H9 (cell line): ENCODE data around the gene SEMA6A. TPM values are rescaled to one million over a fixed set of nuclear protein-coding genes. Genes with fewer than 3 reads are reported as not detected.

Experiments used
- DNase-seq: peaks from one replicate; pipeline ENCODE4 v3.0.0-alpha.2; 2017
- H2AFZ ChIP-seq: one replicate; pipeline ENCODE4 v1.6.1; 2013; ENCODE audit warnings: mild to moderate bottlenecking, low read length, control low read depth, moderate library complexity
- H2AK5ac ChIP-seq: 2 replicates; pipeline ENCODE4 v1.6.1; 2013; ENCODE audit warnings: low read length, control low read depth, mixed read lengths; ENCODE audit not compliant: insufficient read length
- H2BK120ac ChIP-seq: one replicate; pipeline ENCODE4 v1.6.1; 2013; ENCODE audit warnings: low read depth, mild to moderate bottlenecking, low read length, control low read depth, inconsistent platforms; ENCODE audit not compliant: poor library complexity, severe bottlenecking
- H2BK12ac ChIP-seq: 2 replicates; pipeline ENCODE4 v1.6.1; 2013; ENCODE audit warnings: low read length, control low read depth, mixed read lengths, low read depth; ENCODE audit not compliant: insufficient read length
- H2BK15ac ChIP-seq: 2 replicates; pipeline ENCODE4 v1.6.1; 2013; ENCODE audit warnings: low read depth, low read length, control low read depth
- H2BK20ac ChIP-seq: one replicate; pipeline ENCODE4 v1.6.1; 2013; ENCODE audit warnings: low read depth, mild to moderate bottlenecking, low read length, control low read depth, inconsistent platforms; ENCODE audit not compliant: poor library complexity, severe bottlenecking
- H2BK5ac ChIP-seq: 2 replicates; pipeline ENCODE4 v1.6.1; 2013; ENCODE audit warnings: low read length, control low read depth, mixed read lengths; ENCODE audit not compliant: insufficient read length
- H3K14ac ChIP-seq: 2 replicates; pipeline ENCODE4 v1.6.1; 2013; ENCODE audit warnings: low read length, control low read depth; ENCODE audit not compliant: insufficient read depth
- H3K18ac ChIP-seq: 2 replicates; pipeline ENCODE4 v1.6.1; 2013; ENCODE audit warnings: low read depth, mild to moderate bottlenecking, mixed read lengths, low read length, control low read depth; ENCODE audit not compliant: insufficient read length
- H3K23ac ChIP-seq: 2 replicates; pipeline ENCODE4 v1.6.1; 2013; ENCODE audit warnings: low read length, control low read depth, mixed read lengths, low read depth; ENCODE audit not compliant: insufficient read length
- H3K23me2 ChIP-seq: 2 replicates; pipeline ENCODE4 v1.6.1; 2013; ENCODE audit warnings: low read depth, mild to moderate bottlenecking, mixed read lengths, low read length, control low read depth; ENCODE audit not compliant: insufficient read length, poor library complexity, severe bottlenecking
- H3K27ac ChIP-seq: 2 replicates; pipeline ENCODE4 v1.5.1; 2013; ENCODE audit warnings: low read length, control low read depth, mixed read lengths, low read depth; ENCODE audit not compliant: insufficient read length
- H3K27me3 ChIP-seq: 2 replicates; pipeline ENCODE4 v1.6.1; 2013; ENCODE audit warnings: low read length, control low read depth, inconsistent platforms; ENCODE audit not compliant: insufficient read depth
- H3K4ac ChIP-seq: 2 replicates; pipeline ENCODE4 v1.6.1; 2013; ENCODE audit warnings: low read depth, mild to moderate bottlenecking, control low read depth, inconsistent platforms, low read length, moderate library complexity
- H3K4me1 ChIP-seq: 2 replicates; pipeline ENCODE4 v1.6.1; 2013; ENCODE audit warnings: low read length, control low read depth, inconsistent platforms; ENCODE audit not compliant: insufficient read depth
- H3K4me2 ChIP-seq: 2 replicates; pipeline ENCODE4 v1.6.1; 2013; ENCODE audit warnings: low read length, control low read depth, mixed read lengths; ENCODE audit not compliant: insufficient read length, insufficient read depth
- H3K56ac ChIP-seq: 2 replicates; pipeline ENCODE4 v1.6.1; 2013; ENCODE audit warnings: low read depth, mild to moderate bottlenecking, mixed read lengths, low read length, control low read depth; ENCODE audit not compliant: insufficient read length
- H3K79me1 ChIP-seq: 2 replicates; pipeline ENCODE4 v1.6.1; 2013; ENCODE audit warnings: low read depth, mild to moderate bottlenecking, moderate library complexity, low read length, control low read depth, inconsistent platforms; ENCODE audit not compliant: insufficient read depth, poor library complexity, severe bottlenecking
- H3K79me2 ChIP-seq: 2 replicates; pipeline ENCODE4 v1.6.1; 2013; ENCODE audit warnings: low read length, control low read depth, inconsistent platforms; ENCODE audit not compliant: insufficient read depth
- H3K9ac ChIP-seq: 2 replicates; pipeline ENCODE4 v1.6.1; 2013; ENCODE audit warnings: low read length, control low read depth, mixed read lengths; ENCODE audit not compliant: insufficient read length; ENCODE audit errors: extremely low read depth
- H3K9me3 ChIP-seq: one replicate; pipeline ENCODE4 v1.6.1; 2013; ENCODE audit warnings: low read depth, low read length, inconsistent platforms; ENCODE audit not compliant: control insufficient read depth
- H3T11ph ChIP-seq: one replicate; pipeline ENCODE4 v1.6.1; 2013; ENCODE audit warnings: mild to moderate bottlenecking, low read length, control low read depth, inconsistent platforms
- H4K20me1 ChIP-seq: one replicate; pipeline ENCODE4 v1.6.1; 2013; ENCODE audit not compliant: control insufficient read depth, insufficient read length, insufficient read depth
- H4K5ac ChIP-seq: 2 replicates; pipeline ENCODE4 v1.6.1; 2013; ENCODE audit warnings: low read depth, mild to moderate bottlenecking, mixed read lengths, low read length, control low read depth; ENCODE audit not compliant: insufficient read length
- H4K8ac ChIP-seq: replicated peaks from 2 replicates; pipeline ENCODE4 v1.6.1; 2013; ENCODE audit warnings: low read length, control low read depth, mixed read lengths, low read depth; ENCODE audit not compliant: insufficient read length
- H4K91ac ChIP-seq: 2 replicates; pipeline ENCODE4 v1.6.1; 2013; ENCODE audit warnings: low read depth, mild to moderate bottlenecking, moderate library complexity, mixed read lengths, low read length, control low read depth; ENCODE audit not compliant: insufficient read length
- H3K27ac Mint-ChIP-seq, 3 experiments: 2 replicates in 2 of 3; 3 replicates in 1 of 3; pipeline ENCODE4 v1.8.0; 2020 to 2021; ENCODE audit warnings: mixed read lengths in 3 of 3, mild to moderate bottlenecking in 1 of 3, moderate library complexity in 1 of 3
- H3K27me3 Mint-ChIP-seq: 2 replicates; pipeline ENCODE4 v1.8.0; 2021; ENCODE audit warnings: low read depth, mild to moderate bottlenecking, moderate library complexity, mixed read lengths
- H3K36me3 Mint-ChIP-seq, 3 experiments: 2 replicates in 2 of 3; 3 replicates in 1 of 3; pipeline ENCODE4 v1.8.0; 2020 to 2021; ENCODE audit warnings: low read depth in 3 of 3, mixed read lengths in 3 of 3; ENCODE audit not compliant: insufficient read depth in 1 of 3
- H3K4me1 Mint-ChIP-seq, 2 experiments: 2 replicates each; pipeline ENCODE4 v1.8.0; 2020; ENCODE audit warnings: mixed read lengths in 2 of 2
- H3K4me3 Mint-ChIP-seq, 2 experiments: 2 replicates in 1 of 2; 3 replicates in 1 of 2; pipeline ENCODE4 v1.8.0; 2020 to 2021; ENCODE audit warnings: mild to moderate bottlenecking in 2 of 2, mixed read lengths in 2 of 2, moderate library complexity in 1 of 2
- H3K9me3 Mint-ChIP-seq, 2 experiments: 2 replicates in 1 of 2; 3 replicates in 1 of 2; pipeline ENCODE4 v1.8.0; 2020; ENCODE audit warnings: mild to moderate bottlenecking in 2 of 2, mixed read lengths in 2 of 2, moderate library complexity in 1 of 2
- CTCF ChIP-seq: fragments of 200-600 bp; sonication (generic); conservative IDR thresholded peaks from 3 replicates; pipeline ENCODE4 v1.8.0; 2021; ENCODE audit warnings: antibody characterized with exemption, mild to moderate bottlenecking
- WGBS: extraction: QIAGEN DNeasy Blood & Tissue Kit; methylation state at CpG from one replicate; pipeline ENCODE4 v1.1.7; 2013; ENCODE audit warnings: missing lambda C conversion rate, low lambda C conversion rate, mixed read lengths; ENCODE audit not compliant: insufficient read length; ENCODE audit errors: extremely low coverage; 5-methylcytosine and 5-hydroxymethylcytosine counted together
- total RNA-seq: library from RNA; stranded (reverse); gene quantifications from 2 replicates; pipeline ENCODE4 v1.2.1, GENCODE V29; 2021

The SEMA6A gene
- total RNA-seq, 1 experiment from 2014 or later: 354 TPM

- Histone ChIP-seq H3K14ac (no peak overlapping the region), H4K91ac (no peak overlapping the region), H2BK20ac (no peak overlapping the region), H2BK12ac (no peak overlapping the region), H3K27ac (no peak overlapping the region), H3K56ac (no peak overlapping the region), H3K4ac (no peak overlapping the region), H2BK120ac (no peak overlapping the region), H2BK5ac (no peak overlapping the region), H3K18ac (no peak overlapping the region), H3K23ac (no peak overlapping the region), H2AK5ac (no peak overlapping the region), H3K4me2 (no peak overlapping the region), H3K79me1 (no peaks in the 10 kb centered on the region), H3K9ac (no peak overlapping the region), H3K9me3 (no peaks in the 10 kb centered on the region), H2AFZ (no peak overlapping the region), H2BK15ac (no peak overlapping the region), H4K20me1 (no peaks in the 10 kb centered on the region), H4K8ac (no peak overlapping the region), H4K5ac (no peak overlapping the region), H3K79me2 (no peaks in the 10 kb centered on the region; the same call in 1 of the 2 replicates), H3K4me1 (no peaks in the 10 kb centered on the region), H3T11ph (no peak overlapping the region), H3K23me2 (no peaks in the 10 kb centered on the region), H3K27me3 (no peaks in the 10 kb centered on the region)
- H3K27ac Mint-ChIP-seq: no peak overlapping the region
- TF ChIP-seq CTCF: no peak
- H3K9me3 Mint-ChIP-seq: no peaks in the 10 kb centered on the region
- peaks cover 0 to 5% of the 10 kb centered on the region in 2 experiments; a peak in 2 of 4 replicates for H3K4me1 Mint-ChIP-seq
- H3K4me3 Mint-ChIP-seq: no peak overlapping the region
- H3K36me3 Mint-ChIP-seq: no peaks in the 10 kb centered on the region
- WGBS: no CpG with 5 or more reads among the region's 2 CpGs
- H3K27me3 Mint-ChIP-seq: no peaks in the 10 kb centered on the region
- DNase-seq: no peak
Observed at GRCh38 chr5:116404016-116404415, 170.6 kb downstream of the SEMA6A start.
